Testis (tissue), 3 donors: ENCODE results near the gene WDR86. TPM values are rescaled to one million over a fixed set of nuclear protein-coding genes. Genes with fewer than 3 reads are reported as not detected.

Experiments
- DNase-seq: peaks from one replicate; pipeline ENCODE4 v3.0.0-alpha.2; 2019
- H3K27ac ChIP-seq, 2 donors: fragments of 200-600 bp; sonication (generic); one replicate each; pipeline ENCODE4 v1.5.1; 2019
- H3K27me3 ChIP-seq: fragments of 200-600 bp; sonication (generic); one replicate; pipeline ENCODE4 v1.5.1; 2019
- H3K36me3 ChIP-seq: fragments of 200-600 bp; sonication (generic); one replicate; pipeline ENCODE4 v1.5.1; 2017; ENCODE audit warnings: low read depth; ENCODE audit errors: missing control alignments
- H3K4me1 ChIP-seq: fragments of 200-600 bp; sonication (generic); one replicate; pipeline ENCODE4 v1.5.1; 2019
- H3K4me3 ChIP-seq, 2 donors: fragments of 200-600 bp; sonication (generic); one replicate each; pipeline ENCODE4 v1.5.1; 2017 to 2019
- H3K9me3 ChIP-seq: fragments of 200-600 bp; sonication (generic); one replicate; pipeline ENCODE4 v1.5.1; 2017
- POLR2A ChIP-seq: fragments of 450-650 bp; IDR thresholded peaks from one replicate; pipeline ENCODE4 v1.6.1; 2017; ENCODE audit warnings: antibody characterized with exemption, mild to moderate bottlenecking, moderate library complexity
- WGBS, 2 donors: methylation state at CpG; one replicate each; pipeline ENCODE4 v1.1.5; 2018; 5-methylcytosine and 5-hydroxymethylcytosine counted together
- intact Hi-C: fragments of 100-400 bp; cut with DNase I; formaldehyde crosslinking; loops from one replicate; pipeline ENCODE4 v1.15.1; 2023; ENCODE audit warnings: low total_unique reads
- polyA plus RNA-seq: library from polyadenylated mRNA; stranded (reverse); fragments of 350-450 nt; fragmentation: Illumina TruSeq; extraction: RNeasy Lipid Tissue Mini Kit (QIAGEN cat#74804); gene quantifications from one replicate; pipeline ENCODE4 v1.2.3, GENCODE V29; 2014; ENCODE audit warnings: low read depth, low replicate concordance; ENCODE audit not compliant: insufficient read depth
- total RNA-seq, 2 donors: library from RNA; depleted of rRNA; stranded (reverse); fragments of >200 nt; gene quantifications; one replicate each; pipeline ENCODE4 v1.2.3, GENCODE V29; 2016
- TF ChIP-seq, protein P1 (sequence below), 3 experiments: fragments of 450-650 bp in 2 of 3; fragments of 200-600 bp in 1 of 3; sonication (generic) in 1 of 3; IDR thresholded peaks; one replicate each; pipeline ENCODE4 v1.5.1; 2016 to 2019; ENCODE audit warnings: antibody characterized with exemption in 3 of 3, mild to moderate bottlenecking in 2 of 3, moderate library complexity in 1 of 3

WDR86 gene
- total and polyA plus RNA-seq, 3 donors from 2014 or later = 2.8 to 20.3 (median 9.6) TPM

DNA sequence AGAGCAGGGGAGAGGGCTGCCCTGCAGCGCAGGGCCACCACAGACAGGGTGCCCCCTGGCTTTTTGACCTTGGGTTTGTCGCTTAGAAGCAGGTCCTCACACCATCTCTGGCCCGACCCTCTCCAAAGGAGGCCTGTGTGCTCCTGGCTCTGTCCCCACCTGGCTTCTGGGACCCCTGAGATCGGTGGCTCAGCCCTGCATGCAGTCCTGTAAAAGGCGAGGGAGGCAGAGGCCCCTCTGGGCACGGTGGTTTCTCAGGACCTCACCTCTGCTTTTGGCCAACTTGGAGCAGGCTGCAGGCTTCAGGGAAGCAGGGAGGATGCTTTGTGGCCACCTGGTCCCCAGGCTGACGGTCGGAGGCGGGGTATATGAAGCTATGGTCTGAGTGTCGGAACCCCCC lies 21.4 kb downstream of the WDR86 start:
- no peak overlapping the region for H3K27ac ChIP-seq
- WGBS, 2 donors = 94 to 98% methylated on average over 5 to 10 of the region's 10 CpGs
- no peaks in the 10 kb centered on the region for H3K27me3 ChIP-seq
- no peak for DNase-seq
- H3K9me3 ChIP-seq = no peaks in the 10 kb centered on the region
- H3K4me3 ChIP-seq = no peak overlapping the region
- no peaks in the 10 kb centered on the region for H3K36me3 ChIP-seq
- no peak for TF ChIP-seq POLR2A
- TF ChIP-seq, protein P1, sequence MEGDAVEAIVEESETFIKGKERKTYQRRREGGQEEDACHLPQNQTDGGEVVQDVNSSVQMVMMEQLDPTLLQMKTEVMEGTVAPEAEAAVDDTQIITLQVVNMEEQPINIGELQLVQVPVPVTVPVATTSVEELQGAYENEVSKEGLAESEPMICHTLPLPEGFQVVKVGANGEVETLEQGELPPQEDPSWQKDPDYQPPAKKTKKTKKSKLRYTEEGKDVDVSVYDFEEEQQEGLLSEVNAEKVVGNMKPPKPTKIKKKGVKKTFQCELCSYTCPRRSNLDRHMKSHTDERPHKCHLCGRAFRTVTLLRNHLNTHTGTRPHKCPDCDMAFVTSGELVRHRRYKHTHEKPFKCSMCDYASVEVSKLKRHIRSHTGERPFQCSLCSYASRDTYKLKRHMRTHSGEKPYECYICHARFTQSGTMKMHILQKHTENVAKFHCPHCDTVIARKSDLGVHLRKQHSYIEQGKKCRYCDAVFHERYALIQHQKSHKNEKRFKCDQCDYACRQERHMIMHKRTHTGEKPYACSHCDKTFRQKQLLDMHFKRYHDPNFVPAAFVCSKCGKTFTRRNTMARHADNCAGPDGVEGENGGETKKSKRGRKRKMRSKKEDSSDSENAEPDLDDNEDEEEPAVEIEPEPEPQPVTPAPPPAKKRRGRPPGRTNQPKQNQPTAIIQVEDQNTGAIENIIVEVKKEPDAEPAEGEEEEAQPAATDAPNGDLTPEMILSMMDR (IDR thresholded peaks at IDR 0.05) = no peak
- intact Hi-C loops = no loop called here
- peaks cover 8% of the 10 kb centered on the region for H3K4me1 ChIP-seq

- Histone ChIP-seq H3K4me1 (peaks cover 8% of the 10 kb centered on the region), H3K4me3 (no peak overlapping the region), H3K27ac (no peak overlapping the region), H3K9me3 (no peaks in the 10 kb centered on the region), H3K36me3 (no peaks in the 10 kb centered on the region), H3K27me3 (no peaks in the 10 kb centered on the region)
- TF ChIP-seq POLR2A = no peak
- TF ChIP-seq, protein P1 (IDR thresholded peaks at IDR 0.05) = no peak
- WGBS, 2 donors = 87 to 97% methylated on average over 8 of the region's 8 CpGs
- intact Hi-C loops = no loop called here
- DNase-seq = no peak
Measured at GRCh38 chr7:151388007-151388297, 21.9 kb downstream of the WDR86 start.

DNA sequence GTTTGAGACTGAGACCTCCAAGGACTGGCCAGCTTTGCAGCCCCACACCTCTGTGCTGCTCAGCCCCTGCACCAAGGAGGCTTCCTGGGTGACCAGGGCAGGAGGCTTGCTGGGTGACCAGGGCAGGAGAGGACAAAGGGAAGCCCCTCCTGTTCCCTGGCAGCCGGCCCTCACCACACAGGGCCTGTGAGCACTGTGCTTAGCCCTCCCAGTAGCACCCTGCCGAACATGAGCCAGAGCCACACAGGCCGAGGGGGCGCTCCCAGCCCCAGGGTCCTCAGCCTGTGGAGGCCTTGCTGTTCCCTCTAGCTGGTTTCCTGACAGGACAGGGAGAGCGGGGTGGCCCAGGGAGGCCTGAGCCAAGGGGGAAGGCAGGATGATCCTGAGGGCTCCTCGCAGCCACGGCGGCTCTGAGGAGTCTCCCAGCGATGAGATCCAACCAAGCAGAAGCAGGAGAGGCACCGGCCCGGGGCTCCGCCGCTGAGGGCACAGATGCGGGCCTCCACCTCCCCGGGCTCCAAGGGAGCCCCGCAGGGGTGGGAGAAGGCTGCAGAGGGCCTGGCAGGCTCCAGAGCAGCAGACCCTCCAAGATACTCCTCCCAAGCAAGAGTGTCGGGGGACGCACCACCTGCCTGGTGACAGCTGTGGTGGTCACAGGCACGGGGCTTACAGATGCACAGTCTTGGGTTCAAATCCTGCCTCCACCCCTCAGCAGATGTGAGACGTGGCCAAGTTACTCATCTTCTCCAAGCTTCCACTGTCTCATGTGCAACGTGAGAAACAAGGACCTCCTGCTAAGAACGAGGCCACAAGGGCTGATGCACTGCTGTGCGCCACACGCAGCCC lies 22.5 kb downstream of the WDR86 start:
- Histone ChIP-seq H3K27me3 (no peaks in the 10 kb centered on the region), H3K9me3 (no peaks in the 10 kb centered on the region), H3K27ac (no peak overlapping the region), H3K36me3 (no peaks in the 10 kb centered on the region), H3K4me1 (peaks cover 8% of the 10 kb centered on the region), H3K4me3 (no peak overlapping the region)
- intact Hi-C loops = no loop called here
- 69 to 91% methylated on average over 10 to 21 of the region's 24 CpGs for WGBS, 2 donors
- no peak for DNase-seq
- TF ChIP-seq, protein P1 (IDR thresholded peaks at IDR 0.05) = no peak
- TF ChIP-seq POLR2A = no peak

GRCh38 chr7:151386301-151387160 lies 23.3 kb downstream of the WDR86 start:
- Histone ChIP-seq H3K9me3 (no peaks in the 10 kb centered on the region), H3K27ac (no peak overlapping the region), H3K4me1 (peaks cover 16% of the 10 kb centered on the region), H3K36me3 (no peaks in the 10 kb centered on the region), H3K4me3 (no peak overlapping the region), H3K27me3 (no peaks in the 10 kb centered on the region)
- no peak for TF ChIP-seq POLR2A
- TF ChIP-seq, protein P1 (IDR thresholded peaks at IDR 0.05) = no peak
- intact Hi-C loops = no loop called here
- WGBS, 2 donors = 60 to 63% methylated on average over 14 to 16 of the region's 16 CpGs
- peak; percentile 48 for DNase-seq
